ENCODE results near the gene CENPL.
"Not testable (repeated sequence)": the region's sequence is repeated elsewhere in the genome, so short reads cannot be mapped to it uniquely, and the experiment has no call there.

Gene CENPL

GRCh38 chr1:173856903-173857302 lies 32.2 kb upstream of the CENPL start:
- DNase-seq (ENCODE audit: low spot score), result no peak

- no peak for DNase-seq (ENCODE audit: low spot score)
Measured at GRCh38 chr1:173856014-173856413, 31.3 kb upstream of the CENPL start.

GRCh38 chr1:173853074-173853473 lies 28.4 kb upstream of the CENPL start:
- DNase-seq (ENCODE audit: low spot score), result no peak

GRCh38 chr1:173852105-173852504 lies 27.4 kb upstream of the CENPL start:
- no peak for DNase-seq (ENCODE audit: low spot score)

- DNase-seq (ENCODE audit: low spot score), result no peak
Measured at GRCh38 chr1:173832748-173833147, 8.1 kb upstream of the CENPL start.

- no peak for DNase-seq (ENCODE audit: low spot score)
Measured at GRCh38 chr1:173827611-173828010, 2.9 kb upstream of the CENPL start.

GRCh38 chr1:173823781-173824314 lies 835 bp downstream of the CENPL start:
- no peak for DNase-seq (ENCODE audit: low spot score)

GRCh38 chr1:173821680-173822079 lies 3.0 kb downstream of the CENPL start:
- DNase-seq (ENCODE audit: low spot score), result no peak

GRCh38 chr1:173818459-173818858 lies 6.2 kb downstream of the CENPL start:
- no peak for DNase-seq (ENCODE audit: low spot score)

- DNase-seq (ENCODE audit: low spot score), result not testable (repeated sequence)
Measured at GRCh38 chr1:173813654-173814053, 11.0 kb downstream of the CENPL start.

- DNase-seq (ENCODE audit: low spot score), result no peak
Measured at GRCh38 chr1:173802961-173803360, 21.7 kb downstream of the CENPL start.

- not testable (repeated sequence) for DNase-seq (ENCODE audit: low spot score)
Measured at GRCh38 chr1:173799995-173800394, 24.7 kb downstream of the CENPL start.

GRCh38 chr1:173798078-173798477 lies 26.6 kb downstream of the CENPL start:
- no peak for DNase-seq (ENCODE audit: low spot score)

GRCh38 chr1:173789841-173790240 lies 34.8 kb downstream of the CENPL start:
- no peak for DNase-seq (ENCODE audit: low spot score)

- DNase-seq (ENCODE audit: low spot score), result no peak
Measured at GRCh38 chr1:173784997-173785396, 39.7 kb downstream of the CENPL start.

GRCh38 chr1:173779936-173780335 lies 44.7 kb downstream of the CENPL start:
- no peak for DNase-seq (ENCODE audit: low spot score)

GRCh38 chr1:173775578-173776226 lies 49.0 kb downstream of the CENPL start:
- no peak for DNase-seq (ENCODE audit: low spot score)

GRCh38 chr1:173771560-173771959 lies 53.1 kb downstream of the CENPL start:
- no peak for DNase-seq (ENCODE audit: low spot score)

- not testable (repeated sequence) for DNase-seq (ENCODE audit: low spot score)
Measured at GRCh38 chr1:173770330-173770729, 54.4 kb downstream of the CENPL start.

GRCh38 chr1:173768827-173769226 lies 55.9 kb downstream of the CENPL start:
- DNase-seq (ENCODE audit: low spot score), result no peak

GRCh38 chr1:173768206-173768605 lies 56.5 kb downstream of the CENPL start:
- DNase-seq (ENCODE audit: low spot score), result no peak

- DNase-seq (ENCODE audit: low spot score), result not testable (repeated sequence)
Measured at GRCh38 chr1:173764331-173764730, 60.4 kb downstream of the CENPL start.

GRCh38 chr1:173758980-173759379 lies 65.7 kb downstream of the CENPL start:
- DNase-seq (ENCODE audit: low spot score), result no peak

- no peak for DNase-seq (ENCODE audit: low spot score)
Measured at GRCh38 chr1:173758110-173758509, 66.6 kb downstream of the CENPL start.

Measured in hematopoietic multipotent progenitor cell treated with erythropoietin and hydrocortisone succinate and interleukin-3 and kit ligand, for 15 days (in vitro differentiated cells).